Fibroblast of skin of scalp (primary cell): Measurements from ENCODE around the gene COL18A1.
"Not testable (repeated sequence)": the region's sequence is repeated elsewhere in the genome, so short reads cannot be mapped to it uniquely, and the experiment has no call there.

Experiments
- DNase-seq: peaks from one replicate; pipeline ENCODE4 v3.0.0-alpha.2; 2013

COL18A1 gene

GRCh38 chr21:45522986-45523385, 118.0 kb downstream of the COL18A1 start:
- no peak for DNase-seq

GRCh38 chr21:45523411-45524101, 118.6 kb downstream of the COL18A1 start:
- no peak for DNase-seq

- no peak for DNase-seq
These were observed 119.8 kb downstream of the COL18A1 start for GRCh38 chr21:45524756-45525152.

- DNase-seq = no peak
These were observed 120.4 kb downstream of the COL18A1 start for GRCh38 chr21:45525153-45525909.

- DNase-seq = no peak
These were observed 120.9 kb downstream of the COL18A1 start for GRCh38 chr21:45525910-45526306.

GRCh38 chr21:45527151-45527999, 122.4 kb downstream of the COL18A1 start:
- DNase-seq = not testable (repeated sequence)

- no peak for DNase-seq
These were observed 123.2 kb downstream of the COL18A1 start for GRCh38 chr21:45528028-45528705.

GRCh38 chr21:45528981-45529784, 124.2 kb downstream of the COL18A1 start:
- no peak for DNase-seq

- DNase-seq = no peak
These were observed 124.9 kb downstream of the COL18A1 start for GRCh38 chr21:45529785-45530422.

GRCh38 chr21:45530423-45531113, 125.6 kb downstream of the COL18A1 start:
- no peak for DNase-seq

GRCh38 chr21:45531114-45531392, 126.1 kb downstream of the COL18A1 start:
- DNase-seq = not testable (repeated sequence)

- DNase-seq = no peak
These were observed 126.6 kb downstream of the COL18A1 start for GRCh38 chr21:45531393-45532215.

- no peak for DNase-seq
These were observed 127.9 kb downstream of the COL18A1 start for GRCh38 chr21:45532826-45533360.

- no peak for DNase-seq
These were observed 128.4 kb downstream of the COL18A1 start for GRCh38 chr21:45533361-45533845.

GRCh38 chr21:45533846-45534635, 129.1 kb downstream of the COL18A1 start:
- DNase-seq = no peak

- no peak for DNase-seq
These were observed 129.8 kb downstream of the COL18A1 start for GRCh38 chr21:45534636-45535331.

GRCh38 chr21:45535341-45536081, 130.5 kb downstream of the COL18A1 start:
- DNase-seq = no peak
